NCI-H2081 (cell line): ENCODE measurements around the gene RPS17.
"Not testable (repeated sequence)": the region's sequence is repeated elsewhere in the genome, so short reads cannot be mapped to it uniquely, and the experiment has no call there.

Source experiments
- DNase-seq, 2 experiments: peaks; one replicate each; lab custom pipeline; 2025; lab: John Stamatoyannopoulos, UW

Gene RPS17

GRCh38 chr15:82545478-82545877 is 5.2 kb upstream of the RPS17 start:
- DNase-seq, result no peak

- no peak for DNase-seq
Measured at GRCh38 chr15:82545002-82545401, 4.7 kb upstream of the RPS17 start.

- no peak for DNase-seq
Measured at GRCh38 chr15:82544431-82544830, 4.2 kb upstream of the RPS17 start.

- DNase-seq, result no peak
Measured at GRCh38 chr15:82543160-82543559, 2.9 kb upstream of the RPS17 start.

DNA sequence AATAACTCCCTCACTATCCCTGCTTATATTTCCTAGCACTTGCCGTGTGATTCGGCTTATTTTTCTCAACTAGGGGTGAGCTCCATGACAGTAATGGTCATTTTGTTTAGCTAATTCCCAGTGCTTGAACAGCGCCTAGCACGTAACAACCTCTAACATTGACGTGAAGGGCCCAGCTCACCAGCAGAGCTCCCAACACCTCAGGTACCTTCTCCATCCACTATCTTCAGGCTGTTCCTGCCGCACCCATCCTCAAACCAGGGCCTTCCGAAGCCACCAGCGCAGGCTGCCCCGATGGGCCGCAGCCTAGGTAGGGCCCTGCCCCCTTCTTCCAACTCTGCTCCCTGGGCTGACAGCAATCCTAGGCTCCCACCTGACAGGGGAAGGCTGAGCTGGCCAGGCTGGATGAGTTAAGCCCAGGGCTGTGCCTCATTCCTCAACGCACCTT is 751 bp upstream of the RPS17 start:
- no peak for DNase-seq

GRCh38 chr15:82539691-82540054 is 584 bp downstream of the RPS17 start:
- no peak for DNase-seq

- no peak for DNase-seq
Measured at GRCh38 chr15:82538961-82539690, 1.1 kb downstream of the RPS17 start.

GRCh38 chr15:82537351-82537908 is 2.8 kb downstream of the RPS17 start:
- DNase-seq, result no peak

DNA sequence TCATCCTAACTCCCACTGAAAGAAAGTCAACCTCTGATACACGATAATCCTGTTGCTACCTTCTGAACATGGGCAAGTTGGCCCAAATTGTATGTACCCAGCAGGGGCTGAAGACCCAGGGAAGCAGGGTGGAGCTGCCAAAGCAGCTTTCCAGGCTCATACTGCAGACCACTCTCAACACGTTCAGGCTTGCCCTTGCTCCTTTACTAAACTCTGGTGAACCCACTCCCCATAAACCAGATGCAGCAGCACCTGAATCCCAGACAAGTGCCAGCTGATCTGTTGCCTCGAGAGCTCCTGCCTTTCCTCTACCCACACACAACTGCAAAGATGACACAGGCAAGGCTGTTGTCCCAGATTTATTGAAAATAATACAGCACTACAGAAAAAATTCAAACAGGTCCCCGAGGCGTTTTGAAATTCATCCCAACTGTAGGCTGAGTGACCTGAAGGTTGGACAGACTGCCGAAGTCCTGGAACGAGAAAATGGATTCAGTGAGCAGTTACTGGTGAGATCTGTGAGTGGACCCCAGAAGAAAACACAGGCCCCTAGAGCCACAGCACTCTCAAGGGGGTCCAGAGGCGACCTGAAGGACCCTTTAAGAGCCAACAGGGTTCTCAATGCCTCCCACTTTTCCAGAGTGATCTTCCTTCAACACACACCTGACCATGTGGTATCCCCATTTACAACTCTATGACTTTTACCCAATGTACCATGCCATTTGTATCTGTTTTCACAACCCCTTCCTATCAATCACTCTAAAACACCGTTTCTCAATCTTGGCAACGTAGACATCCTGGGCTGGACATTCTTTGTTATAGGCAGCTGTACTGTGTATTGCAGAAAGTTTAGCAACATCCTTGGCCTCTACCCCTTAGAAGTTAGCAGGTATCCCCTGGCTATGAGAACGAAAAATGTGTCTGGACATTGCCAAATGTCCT is 3.6 kb downstream of the RPS17 start:
- DNase-seq, result no peak

DNA sequence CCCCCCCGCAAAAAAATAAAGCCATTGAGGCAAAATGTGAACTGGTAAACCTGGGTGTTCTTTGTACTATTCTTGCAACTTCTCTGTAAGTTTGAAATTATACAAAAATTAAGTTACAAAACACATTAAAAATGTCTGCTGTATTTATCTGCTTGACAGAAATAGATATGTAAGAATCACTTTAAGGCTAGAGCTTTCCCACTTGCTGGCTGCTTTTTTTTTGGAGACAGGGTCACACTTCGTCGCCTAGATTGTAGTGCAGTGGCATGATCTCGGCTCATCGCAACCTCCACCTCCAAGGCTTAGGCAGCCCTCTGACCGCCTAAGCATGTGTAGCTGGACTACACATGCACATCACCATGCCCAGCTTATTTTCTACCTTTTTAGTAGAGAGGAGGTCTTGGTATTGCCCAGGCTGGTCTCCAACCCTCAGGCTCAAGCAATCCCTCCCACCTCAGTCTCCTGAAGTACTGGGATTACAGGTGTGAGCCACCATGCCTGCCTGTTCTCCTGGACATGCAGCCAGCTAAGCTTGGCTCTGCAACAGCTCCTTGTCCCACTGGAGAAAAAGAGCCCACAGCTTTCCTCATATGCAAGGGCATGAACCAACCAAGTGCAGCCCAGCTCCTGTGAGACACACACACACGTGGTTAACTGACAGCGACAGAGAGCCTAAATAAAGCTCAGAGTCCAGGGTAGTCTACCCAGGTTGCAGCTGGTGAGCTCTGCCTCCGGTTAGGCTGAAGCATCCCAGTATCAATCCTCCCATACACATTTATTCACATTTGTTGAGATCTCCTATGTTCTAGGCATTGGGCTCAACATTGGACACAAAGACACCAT is 4.5 kb downstream of the RPS17 start:
- no peak for DNase-seq

- not testable (repeated sequence) for DNase-seq
Measured at GRCh38 chr15:82535151-82535550, 5.1 kb downstream of the RPS17 start.

DNA sequence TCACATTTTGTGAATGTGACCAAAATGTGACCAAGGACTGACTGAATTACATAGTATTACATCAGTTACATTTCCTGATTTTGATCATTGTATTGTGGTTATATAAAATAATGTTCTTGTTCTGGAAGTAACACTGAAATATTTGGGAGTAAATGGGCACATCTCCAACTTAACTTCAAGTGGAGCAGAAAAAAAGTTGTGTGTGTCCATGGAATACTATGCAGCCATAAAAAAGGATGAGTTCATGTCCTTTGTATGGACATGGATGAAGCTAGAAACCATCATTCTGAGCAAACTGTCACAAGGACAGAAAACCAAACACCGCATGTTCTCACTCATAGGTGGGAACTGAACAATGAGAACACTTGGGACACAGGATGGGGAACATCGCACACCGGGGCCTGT is 5.8 kb downstream of the RPS17 start:
- DNase-seq, result not testable (repeated sequence)

DNA sequence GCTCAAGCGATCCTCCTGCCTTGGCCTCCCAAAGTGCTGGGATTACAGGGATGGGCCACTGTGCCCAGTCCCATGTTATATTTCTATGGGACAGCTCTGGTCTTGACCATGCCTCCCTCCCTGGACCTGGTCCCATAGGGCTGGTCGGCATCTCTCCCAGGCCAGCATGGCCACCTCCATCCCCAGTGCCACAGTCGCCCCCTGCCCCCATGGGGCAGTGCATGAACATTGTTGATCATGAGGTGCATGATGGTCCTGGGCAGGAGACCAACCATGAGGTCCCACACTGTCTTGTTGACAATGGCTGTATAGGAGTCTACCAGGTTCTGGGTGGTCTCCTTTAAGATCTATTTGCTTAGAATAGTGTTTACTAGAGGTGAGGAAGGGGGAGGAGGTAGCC is 6.5 kb downstream of the RPS17 start:
- no peak for DNase-seq

GRCh38 chr15:82532991-82533481 is 7.2 kb downstream of the RPS17 start:
- no peak for DNase-seq

GRCh38 chr15:82532383-82532990 is 7.8 kb downstream of the RPS17 start:
- DNase-seq, result no peak

GRCh38 chr15:82531496-82532382 is 8.5 kb downstream of the RPS17 start:
- DNase-seq, result no peak

- no peak for DNase-seq
Measured at GRCh38 chr15:82530606-82531379, 9.5 kb downstream of the RPS17 start.

- no peak for DNase-seq
Measured at GRCh38 chr15:82530006-82530405, 10.3 kb downstream of the RPS17 start.

GRCh38 chr15:82513587-82513986 is 26.7 kb downstream of the RPS17 start:
- DNase-seq, result not testable (repeated sequence)
